ENCODE data around the gene MYLK.

- no peak for TF ChIP-seq CTCF (IDR thresholded peaks at IDR 0.05; ENCODE audit: insufficient read depth, low read depth, low read length)
- no peak for TF ChIP-seq EZH2 (IDR thresholded peaks at IDR 0.05; ENCODE audit: insufficient read depth, low read length)
Measured at GRCh38 chr3:123672429-123673146, 211.5 kb downstream of the MYLK start.

Data from astrocyte (in vitro differentiated cells and primary cell).